Hepatocyte (in vitro differentiated cells): ENCODE measurements around the gene SGCA.

Experiments
- EZH2 ChIP-seq: fragments of 200-600 bp; sonication (generic); IDR thresholded peaks from 2 replicates; pipeline ENCODE4 v1.6.1; 2016; ENCODE audit warnings: antibody characterized with exemption, mild to moderate bottlenecking, borderline replicate concordance
- TF ChIP-seq, protein P1 (sequence below): fragments of 200-600 bp; sonication (generic); IDR thresholded peaks from 2 replicates; pipeline ENCODE4 v1.5.1; 2016; ENCODE audit warnings: antibody characterized with exemption, mild to moderate bottlenecking; ENCODE audit not compliant: poor library complexity

- no peak for TF ChIP-seq EZH2
- TF ChIP-seq, protein P1, sequence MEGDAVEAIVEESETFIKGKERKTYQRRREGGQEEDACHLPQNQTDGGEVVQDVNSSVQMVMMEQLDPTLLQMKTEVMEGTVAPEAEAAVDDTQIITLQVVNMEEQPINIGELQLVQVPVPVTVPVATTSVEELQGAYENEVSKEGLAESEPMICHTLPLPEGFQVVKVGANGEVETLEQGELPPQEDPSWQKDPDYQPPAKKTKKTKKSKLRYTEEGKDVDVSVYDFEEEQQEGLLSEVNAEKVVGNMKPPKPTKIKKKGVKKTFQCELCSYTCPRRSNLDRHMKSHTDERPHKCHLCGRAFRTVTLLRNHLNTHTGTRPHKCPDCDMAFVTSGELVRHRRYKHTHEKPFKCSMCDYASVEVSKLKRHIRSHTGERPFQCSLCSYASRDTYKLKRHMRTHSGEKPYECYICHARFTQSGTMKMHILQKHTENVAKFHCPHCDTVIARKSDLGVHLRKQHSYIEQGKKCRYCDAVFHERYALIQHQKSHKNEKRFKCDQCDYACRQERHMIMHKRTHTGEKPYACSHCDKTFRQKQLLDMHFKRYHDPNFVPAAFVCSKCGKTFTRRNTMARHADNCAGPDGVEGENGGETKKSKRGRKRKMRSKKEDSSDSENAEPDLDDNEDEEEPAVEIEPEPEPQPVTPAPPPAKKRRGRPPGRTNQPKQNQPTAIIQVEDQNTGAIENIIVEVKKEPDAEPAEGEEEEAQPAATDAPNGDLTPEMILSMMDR: no peak
These were observed 19.0 kb downstream of the SGCA start for GRCh38 chr17:50184611-50185398.
